ENCODE data around the gene TMA16. TPM values are rescaled to one million over a fixed set of nuclear protein-coding genes. Genes with fewer than 3 reads are reported as not detected.

TMA16 gene
- total RNA-seq, 1 experiment from 2014 or later = 49.1 TPM

DNA sequence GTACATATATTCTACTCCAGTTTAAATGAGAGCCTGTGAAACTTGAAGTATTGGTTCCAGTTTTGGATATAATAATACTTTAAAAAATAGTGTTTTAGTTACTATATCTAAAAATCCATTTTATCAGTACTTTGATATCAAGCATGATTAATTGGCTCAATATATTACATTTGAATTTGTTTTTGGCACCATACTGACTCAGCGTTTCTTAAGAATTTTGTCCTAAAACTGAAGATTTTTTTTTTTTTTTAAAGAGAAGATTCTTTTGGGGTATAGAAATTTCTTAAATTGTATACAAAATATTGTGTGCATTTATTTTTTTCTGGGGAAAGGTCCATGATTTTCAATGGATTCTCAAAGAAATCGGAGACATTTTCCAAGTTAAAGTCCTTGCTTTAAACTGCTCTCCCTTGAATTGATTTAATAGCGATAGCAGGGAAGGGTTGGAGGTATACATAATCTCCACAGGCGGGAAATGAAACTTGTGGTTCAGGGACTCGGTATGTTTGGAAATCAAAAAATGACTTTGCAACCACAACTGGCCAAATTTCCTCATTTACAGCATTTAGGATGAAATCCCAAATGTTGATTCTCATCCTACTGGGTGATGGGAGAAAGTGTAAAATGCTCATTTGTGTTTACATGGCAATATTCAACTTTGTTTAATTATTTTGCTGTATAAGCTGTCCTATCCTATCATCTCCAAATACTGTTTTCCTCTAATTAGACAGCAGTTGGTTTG is 62.3 kb downstream of the TMA16 start:
- Histone ChIP-seq H3K9me3 (ENCODE audit: low read length) (no peaks in the 10 kb centered on the region), H3K9ac (ENCODE audit: low read length) (no peak overlapping the region), H3K79me2 (ENCODE audit: low read length) (no peaks in the 10 kb centered on the region), H4K20me1 (ENCODE audit: low read length) (no peaks in the 10 kb centered on the region), H3F3A (ENCODE audit: low read length, unreplicated experiment) (no peaks in the 10 kb centered on the region), H3K9me2 (replicated peaks; ENCODE audit: low read length) (no peaks in the 10 kb centered on the region), H3K4me3 (ENCODE audit: low read length) (no peak overlapping the region), H3K27me3 (ENCODE audit: low read length) (no peaks in the 10 kb centered on the region), H3K27ac (ENCODE audit: low read length) (no peak overlapping the region), H3K4me2 (ENCODE audit: low read length) (no peak overlapping the region), H2AFZ (ENCODE audit: low read length) (no peak overlapping the region), H3K4me1 (ENCODE audit: insufficient read depth, low read length) (no peaks in the 10 kb centered on the region), H3K36me3 (ENCODE audit: low read depth, low read length) (no peaks in the 10 kb centered on the region)
- DNase-seq = no peak
- no peak for ATAC-seq
- BruUV-seq (replicated peaks) = no TSS peak
- TF ChIP-seq EZH2phosphoT487 (IDR thresholded peaks at IDR 0.05; ENCODE audit: borderline replicate concordance, low read length) = no peak
- no peak for TF ChIP-seq EZH2 (IDR thresholded peaks at IDR 0.05; ENCODE audit: low read length, unreplicated experiment)
- TF ChIP-seq, protein P1, sequence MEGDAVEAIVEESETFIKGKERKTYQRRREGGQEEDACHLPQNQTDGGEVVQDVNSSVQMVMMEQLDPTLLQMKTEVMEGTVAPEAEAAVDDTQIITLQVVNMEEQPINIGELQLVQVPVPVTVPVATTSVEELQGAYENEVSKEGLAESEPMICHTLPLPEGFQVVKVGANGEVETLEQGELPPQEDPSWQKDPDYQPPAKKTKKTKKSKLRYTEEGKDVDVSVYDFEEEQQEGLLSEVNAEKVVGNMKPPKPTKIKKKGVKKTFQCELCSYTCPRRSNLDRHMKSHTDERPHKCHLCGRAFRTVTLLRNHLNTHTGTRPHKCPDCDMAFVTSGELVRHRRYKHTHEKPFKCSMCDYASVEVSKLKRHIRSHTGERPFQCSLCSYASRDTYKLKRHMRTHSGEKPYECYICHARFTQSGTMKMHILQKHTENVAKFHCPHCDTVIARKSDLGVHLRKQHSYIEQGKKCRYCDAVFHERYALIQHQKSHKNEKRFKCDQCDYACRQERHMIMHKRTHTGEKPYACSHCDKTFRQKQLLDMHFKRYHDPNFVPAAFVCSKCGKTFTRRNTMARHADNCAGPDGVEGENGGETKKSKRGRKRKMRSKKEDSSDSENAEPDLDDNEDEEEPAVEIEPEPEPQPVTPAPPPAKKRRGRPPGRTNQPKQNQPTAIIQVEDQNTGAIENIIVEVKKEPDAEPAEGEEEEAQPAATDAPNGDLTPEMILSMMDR (conservative IDR thresholded peaks at IDR 0.05; ENCODE audit: low read depth, low read length) = no peak
- ChIA-PET POLR2A (ENCODE audit: unreplicated experiment) (no interaction called here), CTCF (interaction anchor here (0.6 to 1.5 kb wide), 7 partner anchors 34 to 455 kb away, joined by 3 to 11 read pairs (median 3); partner anchors contain the start of gene NPY1R)
- intact Hi-C loops (cut with micrococcal nuclease) = loop anchor here (1.0 to 10.0 kb wide), 3 partner anchors 198 to 455 kb away; no protein-coding TSS in a partner anchor

DNA sequence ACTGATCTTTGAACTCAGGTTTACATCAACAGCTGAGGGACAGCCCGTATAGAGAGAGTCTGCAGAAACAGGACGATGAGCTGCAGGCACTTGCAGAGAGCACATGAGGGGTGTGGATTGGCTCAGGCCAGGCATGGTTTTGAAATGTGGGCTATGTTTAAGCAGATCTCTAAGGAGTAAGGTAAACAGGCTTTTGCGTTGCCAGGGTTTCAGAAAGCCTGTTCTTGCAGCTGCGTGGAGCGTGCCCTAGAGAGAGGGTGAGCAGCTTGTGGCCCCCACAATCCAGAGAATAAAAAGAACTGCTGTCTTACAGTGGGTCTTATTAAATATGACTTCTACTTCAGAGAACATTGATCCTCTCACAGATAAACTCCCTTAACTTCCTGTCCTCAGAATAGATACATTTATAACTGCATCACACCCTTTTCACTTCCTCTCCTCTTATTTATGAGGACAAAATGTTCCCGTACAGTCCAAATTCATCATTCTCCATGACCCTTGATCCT is 64.1 kb downstream of the TMA16 start:
- H2AFZ ChIP-seq (ENCODE audit: low read length) = no peak overlapping the region
- no peak overlapping the region for H3K9ac ChIP-seq (ENCODE audit: low read length)
- no peaks in the 10 kb centered on the region for H3K79me2 ChIP-seq (ENCODE audit: low read length)
- H3K4me2 ChIP-seq (ENCODE audit: low read length) = no peak overlapping the region
- H3F3A ChIP-seq (ENCODE audit: low read length, unreplicated experiment) = no peaks in the 10 kb centered on the region
- ATAC-seq = no peak
- POLR2A ChIA-PET (ENCODE audit: unreplicated experiment) = no interaction called here
- H3K4me1 ChIP-seq (ENCODE audit: insufficient read depth, low read length) = no peaks in the 10 kb centered on the region
- intact Hi-C loops (cut with micrococcal nuclease) = loop anchor here (10.0 kb wide), 1 partner anchor 376 kb away; no protein-coding TSS in a partner anchor
- no TSS peak for BruUV-seq (replicated peaks)
- no peak for TF ChIP-seq EZH2 (IDR thresholded peaks at IDR 0.05; ENCODE audit: low read length, unreplicated experiment)
- TF ChIP-seq, protein P1 (conservative IDR thresholded peaks at IDR 0.05; ENCODE audit: low read depth, low read length) = no peak
- TF ChIP-seq EZH2phosphoT487 (IDR thresholded peaks at IDR 0.05; ENCODE audit: borderline replicate concordance, low read length) = no peak
- no peaks in the 10 kb centered on the region for H3K27me3 ChIP-seq (ENCODE audit: low read length)
- H4K20me1 ChIP-seq (ENCODE audit: low read length) = no peaks in the 10 kb centered on the region
- no peaks in the 10 kb centered on the region for H3K9me2 ChIP-seq (replicated peaks; ENCODE audit: low read length)
- H3K27ac ChIP-seq (ENCODE audit: low read length) = no peak overlapping the region
- DNase-seq = no peak
- no peaks in the 10 kb centered on the region for H3K9me3 ChIP-seq (ENCODE audit: low read length)
- CTCF ChIA-PET = no interaction called here
- H3K36me3 ChIP-seq (ENCODE audit: low read depth, low read length) = no peaks in the 10 kb centered on the region
- no peak overlapping the region for H3K4me3 ChIP-seq (ENCODE audit: low read length)

DNA sequence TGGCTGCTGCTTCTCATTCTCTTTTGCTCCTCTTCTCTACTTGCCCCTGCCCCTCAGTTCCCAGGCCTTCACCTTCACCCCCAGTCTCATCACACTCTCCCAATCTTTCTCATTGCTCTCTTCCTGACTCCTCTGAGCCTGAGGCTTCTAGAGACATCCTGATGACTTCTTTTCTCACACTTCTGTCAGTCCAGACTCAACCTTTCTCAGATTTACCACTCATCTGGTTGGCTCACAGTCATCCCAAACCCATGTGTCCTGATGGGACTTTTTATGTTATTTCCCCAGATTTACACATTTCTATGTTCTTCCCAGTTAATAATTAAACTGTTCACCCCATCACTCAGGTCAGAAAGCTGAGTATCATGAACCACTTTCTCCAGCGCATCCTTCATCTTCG is 68.0 kb downstream of the TMA16 start:
- CTCF ChIA-PET = no interaction called here
- H2AFZ ChIP-seq (ENCODE audit: low read length) = no peak overlapping the region
- ATAC-seq = no peak

More for the DNA sequence above, 68.0 kb downstream of the TMA16 start:
- Histone ChIP-seq H3K36me3 (ENCODE audit: low read depth, low read length) (no peaks in the 10 kb centered on the region), H3K9me2 (replicated peaks; ENCODE audit: low read length) (no peaks in the 10 kb centered on the region), H3K4me1 (ENCODE audit: insufficient read depth, low read length) (no peaks in the 10 kb centered on the region), H3K9me3 (ENCODE audit: low read length) (no peaks in the 10 kb centered on the region), H3K9ac (ENCODE audit: low read length) (no peak overlapping the region), H3K4me2 (ENCODE audit: low read length) (no peak overlapping the region), H3K27ac (ENCODE audit: low read length) (no peak overlapping the region), H3K79me2 (ENCODE audit: low read length) (no peaks in the 10 kb centered on the region), H3F3A (ENCODE audit: low read length, unreplicated experiment) (no peaks in the 10 kb centered on the region), H3K27me3 (ENCODE audit: low read length) (no peaks in the 10 kb centered on the region), H3K4me3 (ENCODE audit: low read length) (no peak overlapping the region), H4K20me1 (ENCODE audit: low read length) (no peaks in the 10 kb centered on the region)
- no peak for TF ChIP-seq EZH2 (IDR thresholded peaks at IDR 0.05; ENCODE audit: low read length, unreplicated experiment)
- no peak for TF ChIP-seq EZH2phosphoT487 (IDR thresholded peaks at IDR 0.05; ENCODE audit: borderline replicate concordance, low read length)
- TF ChIP-seq, protein P1 (conservative IDR thresholded peaks at IDR 0.05; ENCODE audit: low read depth, low read length) = no peak
- intact Hi-C loops (cut with micrococcal nuclease) = no loop called here
- POLR2A ChIA-PET (ENCODE audit: unreplicated experiment) = no interaction called here
- BruUV-seq (replicated peaks) = no TSS peak
- no peak for DNase-seq

Data from PC-3 (cell line).